Jurkat, Clone E6-1 (cell line): Measurements from ENCODE around the gene DNAH6.

ENCODE experiments used
- DNase-seq: peaks from one replicate; pipeline ENCODE4 v3.0.0-alpha.2; 2011; ENCODE audit warnings: low read depth, low spot score
- H3K4me3 ChIP-seq: 2 replicates; pipeline ENCODE4 v1.5.1; 2011; ENCODE audit warnings: mild to moderate bottlenecking, low read length, control low read depth, moderate library complexity

Gene DNAH6

DNA sequence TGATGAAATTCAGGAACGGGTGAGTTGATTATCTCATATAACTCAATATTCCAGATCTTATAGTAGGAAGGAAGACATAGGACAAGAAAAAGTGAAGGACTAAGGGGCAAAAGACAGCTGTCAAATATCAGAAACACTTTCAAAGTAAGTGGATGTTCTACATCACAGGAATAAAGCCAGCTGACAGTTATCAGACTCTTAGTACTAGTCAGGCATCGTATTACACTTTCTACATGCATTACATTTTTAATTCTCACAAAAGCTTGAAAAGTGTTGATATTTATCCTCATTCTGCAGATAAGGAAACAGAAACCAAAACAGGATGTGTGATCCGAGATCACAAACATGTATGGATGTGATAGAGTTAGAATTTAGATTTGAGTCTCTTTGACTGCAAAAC, 63.4 kb downstream of the DNAH6 start:
- no peak for DNase-seq

DNA sequence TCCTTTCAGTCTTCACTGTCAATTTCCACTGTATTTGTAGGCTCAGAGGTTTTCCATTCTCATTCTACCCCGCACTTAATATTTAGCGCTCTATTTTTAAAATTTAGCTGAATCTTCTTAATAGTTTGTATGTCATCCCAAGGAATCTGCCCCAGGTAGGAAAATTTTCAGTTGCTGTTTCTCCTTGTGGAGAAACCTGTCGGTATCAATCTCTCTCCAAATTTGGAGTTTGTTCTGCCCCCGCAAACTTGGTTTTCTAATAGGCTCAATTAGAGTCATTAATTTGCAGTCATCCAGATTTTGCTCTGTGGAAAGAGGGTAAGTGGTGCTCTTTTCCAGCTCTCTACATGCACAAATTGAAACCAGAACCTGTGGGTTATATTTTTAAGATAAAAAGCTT, 87.6 kb downstream of the DNAH6 start:
- DNase-seq = no peak

More for the DNA sequence above, 63.4 kb downstream of the DNAH6 start:
- H3K4me3 ChIP-seq = no peak overlapping the region

DNA sequence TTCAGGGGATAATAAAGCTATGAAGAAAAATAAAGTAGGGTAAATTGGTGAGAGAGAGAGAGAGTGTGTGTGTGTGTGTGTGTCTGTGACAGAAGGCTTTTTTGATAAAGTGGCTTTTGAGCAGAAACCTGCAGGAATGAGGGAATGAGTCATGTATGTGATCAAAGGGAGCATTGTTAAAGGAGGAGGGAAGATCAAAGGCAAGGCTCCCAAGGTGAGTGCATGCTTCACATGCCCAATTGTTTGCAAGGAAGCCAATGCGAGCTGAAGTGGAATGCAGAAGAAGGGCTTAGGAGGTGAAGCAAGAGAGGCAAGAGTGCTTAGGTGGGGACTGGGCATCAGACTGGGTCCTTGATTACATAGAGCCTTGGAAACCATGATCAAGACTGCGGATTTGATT, 96.8 kb downstream of the DNAH6 start:
- H3K4me3 ChIP-seq = no peak overlapping the region
- DNase-seq = no peak

More for the DNA sequence above, 87.6 kb downstream of the DNAH6 start:
- no peak overlapping the region for H3K4me3 ChIP-seq

DNA sequence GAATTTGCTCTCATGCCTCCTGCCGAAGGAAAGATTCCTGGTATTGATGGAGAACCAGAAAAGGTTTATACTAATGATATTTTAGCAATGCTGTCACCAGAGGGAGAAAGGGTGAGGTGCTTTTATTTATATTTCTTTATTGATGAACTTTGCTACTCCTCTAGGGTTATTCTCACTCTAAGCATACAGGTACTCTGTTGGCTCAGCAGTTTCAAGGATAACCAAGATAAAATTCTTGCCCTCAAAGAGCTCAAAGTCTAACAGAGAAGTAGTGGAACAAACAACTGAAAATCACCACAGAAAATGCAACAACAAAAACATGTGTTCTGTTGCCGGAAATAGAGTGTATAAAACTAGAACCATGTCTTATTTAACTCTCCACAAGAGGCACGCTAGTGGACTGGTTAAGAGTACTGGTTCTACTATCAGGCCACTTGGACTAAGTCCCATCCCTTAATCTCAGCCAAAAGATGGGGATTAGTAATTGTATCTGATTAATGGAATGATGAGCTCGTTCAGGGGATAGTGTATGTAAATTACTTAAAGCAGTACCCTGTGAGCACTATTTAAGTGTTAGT, 103.6 kb downstream of the DNAH6 start:
- H3K4me3 ChIP-seq = no peak overlapping the region
- no peak for DNase-seq

DNA sequence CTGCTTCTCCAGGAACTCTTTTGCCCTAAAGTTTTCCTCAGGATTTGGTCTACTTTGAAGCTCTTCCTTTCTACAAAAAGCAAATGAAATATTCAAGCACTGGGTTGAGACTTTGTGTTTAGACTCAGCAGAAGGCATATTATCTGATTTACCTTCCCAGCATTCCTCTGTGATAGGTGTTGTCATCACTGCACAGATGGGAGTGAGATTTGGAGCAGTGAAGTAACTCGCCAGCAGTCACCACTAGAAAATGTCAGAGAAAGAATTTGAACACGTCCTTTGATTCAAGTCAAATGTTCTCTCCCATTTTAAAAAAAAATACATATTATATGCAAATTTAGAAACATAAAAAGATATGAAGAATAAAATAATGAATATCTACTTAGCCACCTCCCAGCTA, 112.2 kb downstream of the DNAH6 start:
- no peak for DNase-seq
- no peak overlapping the region for H3K4me3 ChIP-seq

DNA sequence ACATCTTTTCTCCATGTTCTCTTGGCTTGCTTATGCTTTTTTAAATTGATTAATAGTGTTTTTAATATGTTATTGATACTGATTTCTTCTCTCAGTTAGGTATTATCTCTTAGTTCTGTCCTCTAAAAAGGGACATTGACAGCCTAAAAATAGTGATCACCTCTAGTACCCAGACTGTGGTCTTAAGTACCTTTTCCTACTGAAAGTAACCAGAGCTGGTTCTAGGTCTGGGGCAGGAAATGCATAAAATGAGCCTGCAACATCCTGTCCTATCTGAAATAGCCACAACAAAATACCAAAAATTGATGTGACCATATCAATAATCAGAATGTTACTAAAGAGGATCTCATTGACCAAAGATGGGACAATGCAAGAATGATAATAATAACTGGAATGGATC, 113.3 kb downstream of the DNAH6 start:
- H3K4me3 ChIP-seq = no peak overlapping the region
- DNase-seq = no peak

DNA sequence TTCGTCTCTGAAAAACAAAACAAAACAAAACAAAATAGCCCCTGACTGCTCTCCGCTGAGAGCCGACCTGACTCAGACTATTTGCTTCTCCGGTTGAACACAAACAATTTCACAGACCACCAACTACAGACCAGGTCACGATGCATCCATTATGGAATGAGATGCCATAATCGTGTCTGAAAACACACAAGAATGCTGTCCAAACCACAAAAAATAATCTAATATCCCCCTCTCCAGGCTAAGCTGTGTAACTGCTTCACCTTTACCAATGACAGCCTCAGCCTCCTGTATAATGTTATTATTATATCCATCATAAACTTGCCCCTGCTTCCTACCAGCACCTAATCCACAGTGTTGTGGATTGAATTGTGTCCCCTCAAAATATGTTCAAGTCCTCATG, 114.7 kb downstream of the DNAH6 start:
- DNase-seq = peak; percentile 10

DNA sequence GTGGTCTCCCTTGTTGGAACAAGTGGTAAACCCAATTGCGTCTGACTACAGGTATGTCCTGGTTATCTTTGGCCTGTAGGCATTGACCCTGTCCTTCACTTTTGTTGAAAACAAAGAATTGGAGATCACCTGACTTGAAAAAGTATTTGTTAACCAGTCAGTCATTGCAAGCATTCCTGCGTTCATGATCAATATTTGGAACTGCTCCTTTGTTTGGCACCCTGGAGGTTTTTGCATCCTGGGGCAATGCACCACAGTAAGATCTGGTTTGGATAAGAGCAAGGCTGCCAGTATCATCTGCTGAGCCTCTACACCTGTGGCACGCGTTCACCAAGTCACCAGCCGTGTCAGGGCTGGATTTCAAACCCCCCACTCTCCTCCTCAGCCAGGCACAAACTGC, 115.7 kb downstream of the DNAH6 start:
- H3K4me3 ChIP-seq = no peak overlapping the region
- peak; percentile 8 for DNase-seq

More for the DNA sequence above, 114.7 kb downstream of the DNAH6 start:
- no peak overlapping the region for H3K4me3 ChIP-seq

DNA sequence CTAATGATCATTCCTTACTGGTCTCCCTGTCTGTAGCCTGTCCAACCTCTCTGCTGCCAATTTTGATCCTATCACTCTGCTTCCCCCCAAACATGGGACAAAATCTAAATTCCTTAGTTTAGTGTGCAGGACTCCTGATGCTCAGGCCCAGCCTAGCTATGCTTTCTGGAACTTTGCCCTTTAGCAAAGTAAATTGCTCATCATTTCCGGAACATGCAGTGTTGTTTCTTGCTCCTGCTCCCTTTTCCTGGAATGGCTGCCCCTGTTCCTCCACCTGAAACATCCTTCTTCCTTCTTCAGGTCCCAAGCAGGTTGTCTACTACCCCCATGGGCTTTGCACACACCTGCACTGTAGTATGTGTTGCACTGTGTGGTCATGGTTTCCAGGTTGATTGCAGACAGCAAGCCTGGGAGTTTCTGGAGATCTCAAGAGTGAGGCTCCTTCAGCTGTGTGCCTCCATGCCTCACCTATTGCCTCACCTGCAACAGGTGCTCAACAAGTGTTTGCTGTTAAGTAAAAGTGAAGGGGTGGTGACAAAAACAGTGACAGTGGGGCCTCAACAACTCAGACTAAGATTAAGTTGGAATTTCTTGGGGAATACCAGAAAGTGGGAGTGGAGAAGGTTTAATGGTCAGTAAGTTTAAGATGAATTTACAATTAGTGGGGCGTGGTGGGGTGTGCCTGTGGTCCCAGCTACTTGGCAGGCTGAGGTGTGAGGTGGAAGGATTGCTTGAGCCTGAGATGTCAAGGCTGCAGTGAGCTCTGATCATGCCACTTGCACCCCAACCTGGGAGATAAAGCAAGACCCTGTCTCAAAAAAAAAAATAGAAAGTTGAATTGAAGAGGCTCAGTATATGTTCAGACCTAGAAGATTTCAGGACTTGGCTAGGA, 120.0 kb downstream of the DNAH6 start:
- no peak for DNase-seq
- no peak overlapping the region for H3K4me3 ChIP-seq

DNA sequence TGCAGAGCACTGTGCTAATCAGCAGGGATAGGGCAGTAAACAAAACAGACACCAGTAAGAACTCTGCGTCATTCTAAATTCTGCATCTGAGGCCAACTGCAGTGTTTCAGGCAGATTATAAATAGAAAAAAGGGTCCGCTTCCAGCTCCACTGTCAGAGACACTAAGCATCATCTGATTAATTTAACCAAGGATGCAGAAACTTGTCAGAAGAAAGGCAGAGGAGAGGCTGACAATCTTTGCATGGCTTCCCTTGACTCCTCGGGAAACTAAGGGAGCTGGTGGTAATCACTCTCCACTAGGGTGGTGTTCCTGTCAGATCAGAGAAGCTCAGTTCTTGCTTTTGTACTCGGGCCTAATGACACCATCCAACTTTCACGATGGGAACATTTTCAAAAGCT, 123.5 kb downstream of the DNAH6 start:
- H3K4me3 ChIP-seq = no peak overlapping the region
- DNase-seq = no peak

DNA sequence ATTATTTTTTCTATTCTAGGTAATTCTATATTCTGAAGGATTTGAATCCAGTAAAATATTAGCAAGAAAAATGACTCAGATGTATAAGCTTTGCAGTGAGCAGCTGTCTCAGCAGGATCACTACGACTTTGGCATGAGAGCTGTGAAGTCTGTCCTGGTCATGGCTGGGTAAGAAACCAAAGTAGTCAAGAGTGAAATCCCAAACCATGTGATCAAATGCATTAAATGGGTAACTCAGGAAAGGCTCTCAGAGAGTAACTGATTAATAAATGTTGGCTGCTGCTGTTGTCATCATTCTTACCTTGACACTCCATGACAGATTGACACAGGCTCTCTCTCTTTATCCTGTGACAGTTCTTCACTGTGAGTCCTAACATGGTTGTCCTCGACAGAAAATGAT, 124.1 kb downstream of the DNAH6 start:
- H3K4me3 ChIP-seq = no peak overlapping the region
- no peak for DNase-seq

DNA sequence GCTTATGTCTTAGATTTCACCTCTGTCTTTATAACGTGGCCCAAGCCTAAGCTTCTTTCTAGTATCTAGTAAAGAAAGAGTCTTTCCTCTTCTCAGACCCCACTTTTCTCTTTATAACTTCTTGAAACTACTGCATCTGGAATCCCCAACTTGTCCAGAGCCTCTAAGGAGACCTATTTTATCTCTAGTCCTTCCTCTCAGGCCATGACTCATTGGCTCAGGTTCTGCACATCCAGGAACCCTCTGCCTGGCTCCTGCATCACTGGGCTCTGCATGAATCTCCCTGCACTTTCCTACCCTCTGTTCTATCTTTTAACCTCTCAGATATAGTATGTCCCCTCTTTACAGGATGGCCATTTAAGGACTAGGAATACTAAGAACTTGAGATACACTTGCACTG, 124.7 kb downstream of the DNAH6 start:
- H3K4me3 ChIP-seq = no peak overlapping the region
- DNase-seq = no peak

DNA sequence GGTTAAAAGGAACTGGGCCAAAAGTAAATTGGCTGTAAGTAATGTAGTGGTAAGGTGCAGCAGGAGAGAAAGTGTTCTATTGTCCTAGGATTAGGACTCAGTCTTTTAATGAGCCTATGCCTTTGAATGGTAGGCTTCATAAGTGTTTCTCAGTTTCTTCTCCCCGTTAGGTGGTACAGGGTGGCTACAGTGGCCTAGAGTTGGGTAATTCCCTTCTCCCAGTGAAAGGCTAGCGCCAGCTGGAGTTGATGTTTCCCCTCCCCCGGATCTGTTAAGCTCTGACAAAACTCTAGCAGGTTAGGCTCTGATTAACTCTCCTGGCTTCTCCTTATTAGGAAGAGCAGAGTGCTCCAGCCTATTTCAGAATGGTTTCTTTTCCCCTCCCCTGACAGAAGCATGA, 127.7 kb downstream of the DNAH6 start:
- DNase-seq = no peak
- H3K4me3 ChIP-seq = no peak overlapping the region

DNA sequence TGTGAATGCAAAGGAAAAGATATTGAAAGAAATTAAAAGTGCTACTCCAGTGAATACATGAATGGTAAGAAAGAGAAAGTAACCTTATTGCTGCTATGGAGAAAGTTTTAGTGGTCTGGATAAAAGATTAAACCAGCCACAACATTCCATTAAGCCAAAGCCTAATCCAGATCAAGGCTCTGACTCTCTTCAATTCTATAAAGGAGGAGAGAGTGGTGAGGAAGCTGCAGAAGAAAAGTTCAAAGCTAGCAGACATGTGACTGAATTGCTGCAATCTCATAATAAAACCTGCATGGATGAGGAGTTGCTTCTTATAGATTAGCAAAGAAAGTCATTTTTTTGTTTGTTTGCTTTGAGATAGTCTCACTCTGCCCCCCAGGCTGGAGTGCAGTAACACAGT, 130.2 kb downstream of the DNAH6 start:
- H3K4me3 ChIP-seq = no peak overlapping the region
- DNase-seq = no peak

DNA sequence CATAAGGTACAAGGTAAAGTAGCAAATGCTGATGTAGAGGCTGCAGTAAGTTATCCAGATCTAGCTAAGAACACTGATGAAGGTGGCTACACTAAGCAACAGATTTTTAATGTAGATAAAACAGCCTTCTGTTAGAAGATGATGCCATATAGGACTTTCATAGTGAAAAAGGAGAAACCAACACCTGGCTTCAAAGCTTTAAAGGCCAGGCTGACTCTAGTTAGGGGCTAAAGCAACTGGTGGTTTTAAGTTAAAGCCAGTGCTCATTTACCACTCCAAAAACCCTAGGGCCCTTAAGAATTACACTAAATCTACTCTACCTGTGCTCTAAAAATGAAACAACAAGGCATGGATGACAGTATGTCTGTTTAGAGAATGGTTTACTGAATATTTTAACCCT, 131.0 kb downstream of the DNAH6 start:
- no peak overlapping the region for H3K4me3 ChIP-seq
- peak; percentile 42 for DNase-seq

DNA sequence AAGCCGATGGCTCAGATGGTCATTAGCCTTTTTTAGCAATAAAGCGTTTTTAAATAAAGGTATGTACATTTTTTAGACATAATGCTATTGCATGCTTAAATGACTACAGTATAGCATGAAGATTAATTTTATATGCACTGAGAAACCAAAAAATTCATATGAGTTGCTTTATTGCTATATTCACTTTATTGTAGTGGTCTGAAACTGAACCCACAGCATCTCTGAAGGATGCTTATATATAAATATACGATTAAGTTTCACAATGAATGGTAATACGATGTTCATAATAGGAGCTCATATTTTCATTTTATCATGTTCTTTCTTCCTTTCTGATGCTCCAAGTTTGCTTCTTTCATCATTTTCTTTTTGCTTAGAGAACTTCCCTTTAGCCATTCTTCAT, 132.8 kb downstream of the DNAH6 start:
- DNase-seq = no peak
- no peak overlapping the region for H3K4me3 ChIP-seq

DNA sequence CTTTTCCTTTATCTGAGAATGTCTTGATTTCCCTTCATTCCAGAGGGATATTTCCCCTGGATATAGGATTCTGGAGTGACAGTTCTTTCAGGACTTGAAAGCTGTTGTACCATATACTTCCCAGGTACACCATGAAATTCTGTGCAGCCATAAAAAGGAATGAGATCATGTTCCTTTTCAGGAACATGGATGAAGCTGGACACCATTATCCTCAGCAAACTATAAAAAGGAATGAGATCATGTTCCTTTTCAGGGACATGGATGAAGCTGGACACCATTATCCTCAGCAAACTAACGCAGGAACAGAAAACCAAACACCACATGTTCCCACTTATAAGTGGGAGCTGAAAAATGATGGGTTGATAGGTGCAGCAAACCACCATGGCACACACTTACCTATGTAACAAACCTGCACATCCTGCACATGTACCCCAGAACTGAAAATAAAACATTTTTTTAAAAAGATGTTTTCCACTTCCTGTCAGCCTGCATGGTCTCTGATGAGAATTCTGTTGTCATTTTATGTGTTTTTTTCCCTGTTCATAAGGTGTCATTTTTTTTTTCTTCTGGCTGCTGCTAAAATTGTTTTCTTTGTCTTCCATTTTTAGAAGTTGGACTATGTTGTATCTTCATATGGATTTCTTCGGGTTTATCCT, 133.3 kb downstream of the DNAH6 start:
- H3K4me3 ChIP-seq = no peak overlapping the region
- DNase-seq = peak; percentile 6

DNA sequence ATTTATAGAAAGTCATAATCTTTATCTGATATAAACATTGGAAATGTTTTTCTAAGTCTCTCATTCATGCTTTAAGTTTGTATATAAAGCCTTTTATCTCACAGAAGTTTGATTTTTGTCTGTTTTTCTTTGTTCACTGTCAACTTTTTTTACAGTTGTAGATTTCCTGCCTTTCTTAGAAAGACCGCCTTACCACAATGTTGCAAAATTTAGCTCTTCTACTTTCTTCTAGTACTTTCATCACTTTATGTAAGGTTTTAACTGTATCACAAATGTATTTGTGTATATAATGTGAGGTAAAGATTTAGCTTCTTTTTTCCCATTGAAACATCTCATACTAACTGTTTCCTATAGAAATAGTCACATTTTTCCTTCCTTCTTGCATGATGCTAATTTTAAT, 136.1 kb downstream of the DNAH6 start:
- peak; percentile 50 for DNase-seq

DNA sequence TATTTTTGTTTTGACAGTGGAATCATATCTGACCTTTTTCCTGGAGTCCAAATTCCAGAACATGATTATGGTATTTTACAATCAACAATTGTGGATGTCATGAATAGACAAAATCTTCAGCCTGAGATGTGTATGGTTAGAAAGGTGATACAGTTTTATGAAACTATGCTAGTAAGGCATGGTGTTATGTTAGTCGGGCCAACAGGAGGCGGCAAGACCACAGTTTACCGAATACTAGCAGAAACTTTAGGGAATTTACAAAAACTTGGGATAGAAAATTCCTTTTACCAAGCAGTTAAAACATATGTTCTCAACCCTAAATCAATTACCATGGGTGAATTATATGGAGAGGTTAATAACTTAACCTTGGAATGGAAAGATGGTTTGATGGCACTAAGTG, 137.0 kb downstream of the DNAH6 start:
- DNase-seq = no peak

More for the DNA sequence above, 136.1 kb downstream of the DNAH6 start:
- H3K4me3 ChIP-seq = no peak overlapping the region

DNA sequence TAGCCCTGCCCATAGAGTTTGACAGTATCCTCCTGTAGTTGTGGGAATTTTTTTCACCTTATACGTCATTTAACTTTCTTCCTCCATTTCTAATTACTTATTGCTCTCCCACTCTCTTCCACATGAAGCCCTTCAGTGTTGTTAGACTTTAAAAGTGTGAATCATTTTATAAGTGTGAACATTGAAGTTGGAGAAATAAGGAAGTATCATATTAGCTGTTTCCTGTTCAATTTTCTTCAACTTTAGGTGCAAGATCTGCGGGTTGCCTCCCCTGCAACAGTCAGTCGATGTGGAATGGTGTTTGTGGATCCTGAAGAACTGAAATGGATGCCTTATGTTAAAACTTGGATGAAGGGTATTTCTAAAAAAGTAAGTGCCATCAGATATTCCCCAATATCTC, 138.1 kb downstream of the DNAH6 start:
- no peak for DNase-seq
- H3K4me3 ChIP-seq = no peak overlapping the region

More for the DNA sequence above, 137.0 kb downstream of the DNAH6 start:
- no peak overlapping the region for H3K4me3 ChIP-seq
